Activated CD4-positive, alpha-beta T cell treated with anti-CD3 and anti-CD28 coated beads, Interleukin-2, amount 10 ng/mL, durations not matched to agents 7 days and 5 days (primary cell): ENCODE data around the gene KRT16. TPM values are rescaled to one million over a fixed set of nuclear protein-coding genes. Genes with fewer than 3 reads are reported as not detected.
"Not testable (repeated sequence)": the region's sequence is repeated elsewhere in the genome, so short reads cannot be mapped to it uniquely, and the experiment has no call there.

ENCODE experiments used
- CTCF ChIA-PET: fragments of 350-600 bp; sonication (Branson Sonifier 250); formaldehyde crosslinking; loops from one replicate; lab custom pipeline; 2021; ENCODE audit warnings: antibody characterized with exemption; lab: Charles Lee
- POLR2A ChIA-PET: fragments of 350-600 bp; sonication (Branson Sonifier 250); formaldehyde crosslinking; loops from one replicate; lab custom pipeline; 2021; ENCODE audit warnings: antibody characterized with exemption; lab: Charles Lee
- DNase-seq: peaks from one replicate; pipeline ENCODE4 v3.0.0-alpha.2; 2020
- H3K27ac Mint-ChIP-seq: one replicate; pipeline ENCODE4 v1.8.0; 2021; ENCODE audit warnings: mild to moderate bottlenecking, moderate library complexity, mixed read lengths
- H3K27me3 Mint-ChIP-seq: one replicate; pipeline ENCODE4 v1.8.0; 2021; ENCODE audit warnings: mixed read lengths
- H3K36me3 Mint-ChIP-seq: one replicate; pipeline ENCODE4 v1.8.0; 2021; ENCODE audit warnings: low read depth, mixed read lengths
- H3K4me1 Mint-ChIP-seq: one replicate; pipeline ENCODE4 v1.8.0; 2021; ENCODE audit warnings: mixed read lengths
- H3K4me3 Mint-ChIP-seq: one replicate; pipeline ENCODE4 v1.8.0; 2021; ENCODE audit warnings: mild to moderate bottlenecking, moderate library complexity, mixed read lengths
- H3K9me3 Mint-ChIP-seq: one replicate; pipeline ENCODE4 v1.8.0; 2021; ENCODE audit warnings: mixed read lengths
- total RNA-seq, 2 experiments: library from RNA; stranded (reverse); gene quantifications; one replicate each; pipeline ENCODE4 v1.2.3, GENCODE V29; 2021

The KRT16 gene
- total RNA-seq, 2 experiments from 2014 or later = not detected

DNA sequence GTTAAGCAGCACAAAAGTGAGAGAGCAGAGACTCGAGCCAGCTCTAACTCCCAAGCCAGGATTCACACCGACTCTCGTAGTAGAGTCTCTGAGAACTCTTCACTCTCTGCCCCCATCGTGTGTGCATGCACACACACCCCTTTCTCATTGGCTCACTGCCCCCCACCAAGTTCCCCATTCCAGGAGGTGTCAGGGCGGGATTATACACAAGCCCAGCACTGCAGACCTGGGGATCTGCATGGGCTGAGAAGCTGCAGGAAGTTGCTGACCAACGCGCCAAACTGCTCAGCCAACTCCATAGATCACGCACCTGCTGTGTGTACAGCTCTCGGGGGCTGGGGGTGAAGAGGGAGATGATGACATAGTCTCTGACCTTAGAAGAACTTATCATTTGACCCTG lies 2.2 kb upstream of the KRT16 start:
- H3K4me1 Mint-ChIP-seq, POLR2A ChIA-PET, H3K36me3 Mint-ChIP-seq, H3K9me3 Mint-ChIP-seq, H3K27me3 Mint-ChIP-seq, H3K4me3 Mint-ChIP-seq, CTCF ChIA-PET, DNase-seq, H3K27ac Mint-ChIP-seq: not testable (repeated sequence)

- H3K9me3 Mint-ChIP-seq = no peaks in the 10 kb centered on the region
- no peak for DNase-seq
- H3K36me3 Mint-ChIP-seq = no peaks in the 10 kb centered on the region
- H3K4me3 Mint-ChIP-seq = no peak overlapping the region
- ChIA-PET POLR2A (no interaction called here), CTCF (no interaction called here)
- peaks cover 8% of the 10 kb centered on the region for H3K27me3 Mint-ChIP-seq
- H3K27ac Mint-ChIP-seq = no peak overlapping the region
- H3K4me1 Mint-ChIP-seq = no peaks in the 10 kb centered on the region
Observed at GRCh38 chr17:41614098-41614497, 1.5 kb upstream of the KRT16 start.

DNA sequence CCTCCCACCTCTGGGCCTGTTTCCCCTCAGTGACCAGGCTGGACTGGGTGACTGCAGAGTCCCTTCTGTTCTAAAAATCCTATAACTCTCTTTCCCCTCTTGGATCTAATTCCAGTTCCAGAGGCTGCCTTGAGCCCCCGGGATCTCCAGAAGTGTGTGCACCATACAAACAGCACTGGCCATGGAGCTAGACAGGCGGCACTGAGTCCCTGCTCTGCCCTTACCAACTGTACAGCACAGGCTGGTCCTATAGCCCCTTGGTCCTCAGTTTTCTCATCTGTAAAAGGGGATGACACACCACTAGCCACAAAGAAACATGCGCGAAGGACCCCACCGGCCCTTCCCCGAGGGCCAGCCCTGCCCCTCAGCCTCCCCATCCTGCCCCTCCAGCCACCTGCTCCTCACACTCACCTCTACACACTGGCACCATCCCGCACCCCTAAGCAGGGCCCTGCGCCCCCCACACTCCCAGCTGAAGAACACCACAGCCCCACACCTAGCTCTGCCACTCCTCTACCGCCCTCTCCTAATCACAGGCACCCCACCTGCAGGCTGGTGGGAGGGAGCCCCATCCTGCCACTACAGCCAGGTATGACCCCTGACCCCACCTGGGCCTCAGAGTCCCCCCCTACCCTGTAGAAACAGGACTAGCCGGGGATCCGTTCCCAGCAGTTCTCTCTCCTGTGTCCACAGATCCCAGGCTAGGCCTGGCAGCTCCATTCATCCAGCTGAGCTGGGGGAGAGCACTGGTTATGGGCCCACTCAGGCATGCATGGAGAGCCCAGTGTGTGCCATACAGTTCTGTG lies 913 bp upstream of the KRT16 start:
- no peaks in the 10 kb centered on the region for H3K36me3 Mint-ChIP-seq
- ChIA-PET CTCF (interaction anchor here (0.5 to 0.6 kb wide), 2 partner anchors 10 to 11 kb away, joined by 3 to 4 read pairs; no protein-coding TSS in a partner anchor), POLR2A (no interaction called here)
- H3K9me3 Mint-ChIP-seq = no peaks in the 10 kb centered on the region
- peaks cover 10% of the 10 kb centered on the region for H3K27me3 Mint-ChIP-seq
- H3K4me1 Mint-ChIP-seq = no peaks in the 10 kb centered on the region
- no peak overlapping the region for H3K4me3 Mint-ChIP-seq
- no peak overlapping the region for H3K27ac Mint-ChIP-seq
- no peak for DNase-seq

DNA sequence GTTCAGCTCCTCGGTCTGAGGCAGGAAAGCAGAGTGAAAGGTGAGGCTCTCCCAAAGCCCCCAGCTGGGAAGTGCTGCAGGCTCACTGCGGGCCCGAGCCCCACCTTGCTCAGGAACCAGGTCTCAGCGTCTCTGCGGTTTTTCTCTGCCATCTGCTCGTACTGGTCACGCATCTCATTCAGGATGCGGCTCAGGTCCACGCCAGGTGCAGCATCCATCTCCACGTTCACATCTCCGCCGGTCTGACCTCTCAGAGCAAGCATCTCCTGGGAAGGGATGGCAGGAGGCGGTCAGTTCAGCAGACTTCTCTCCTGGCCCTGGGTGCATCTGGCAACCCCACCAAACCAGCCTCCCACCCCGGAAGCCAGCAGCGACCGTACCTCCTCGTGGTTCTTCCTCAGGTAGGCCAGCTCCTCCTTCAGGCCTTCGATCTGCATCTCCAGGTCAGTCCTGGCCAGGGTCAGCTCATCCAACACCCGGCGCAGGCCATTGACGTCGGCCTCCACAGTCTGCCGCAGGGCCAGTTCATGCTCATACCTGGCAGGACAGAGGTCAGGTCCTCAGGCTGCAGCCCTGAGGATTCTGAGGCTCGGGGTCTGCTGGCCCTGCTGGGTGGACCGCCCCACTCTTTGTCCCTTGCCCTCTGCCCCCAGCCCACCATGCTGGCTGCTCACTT lies 1.5 kb downstream of the KRT16 start:
- CTCF ChIA-PET = no interaction called here
- H3K9me3 Mint-ChIP-seq = peaks cover 11% of the 10 kb centered on the region

DNA sequence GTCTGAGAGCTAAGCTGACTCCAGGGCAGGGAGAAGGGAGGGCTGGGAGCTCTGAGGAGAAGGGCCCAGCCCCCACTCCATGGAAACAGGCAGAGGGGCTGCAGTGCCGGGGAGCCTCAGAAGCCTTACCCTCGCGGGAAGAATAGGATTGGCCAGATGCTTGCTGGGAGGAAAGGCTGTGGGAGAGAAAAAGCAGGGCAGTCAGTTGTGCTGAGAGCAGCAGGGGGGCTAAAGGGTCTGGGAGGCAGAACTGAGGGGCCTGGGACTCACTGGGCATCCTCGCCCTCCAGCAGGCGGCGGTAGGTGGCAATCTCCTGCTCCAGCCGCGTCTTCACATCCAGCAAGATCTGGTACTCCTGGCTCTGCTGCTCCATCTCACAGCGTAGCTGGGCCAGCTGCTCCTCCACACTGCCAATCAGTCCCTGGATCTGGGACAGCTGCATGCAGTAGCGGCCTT lies 2.5 kb downstream of the KRT16 start:
- H3K27me3 Mint-ChIP-seq = peaks cover 22% of the 10 kb centered on the region
- H3K4me3 Mint-ChIP-seq, H3K27ac Mint-ChIP-seq, CTCF ChIA-PET, H3K4me1 Mint-ChIP-seq, H3K36me3 Mint-ChIP-seq, DNase-seq, POLR2A ChIA-PET: not testable (repeated sequence)
- peaks cover 11% of the 10 kb centered on the region for H3K9me3 Mint-ChIP-seq

More for the DNA sequence above, 1.5 kb downstream of the KRT16 start:
- Mint-ChIP-seq H3K27me3 (peaks cover 17% of the 10 kb centered on the region), H3K36me3 (peaks cover 3% of the 10 kb centered on the region), H3K4me3 (no peak overlapping the region), H3K27ac (no peak overlapping the region), H3K4me1 (no peaks in the 10 kb centered on the region)
- no peak for DNase-seq
- POLR2A ChIA-PET = no interaction called here

- DNase-seq, H3K4me3 Mint-ChIP-seq, H3K36me3 Mint-ChIP-seq, CTCF ChIA-PET, H3K27ac Mint-ChIP-seq, H3K4me1 Mint-ChIP-seq, POLR2A ChIA-PET: not testable (repeated sequence)
- peaks cover 11% of the 10 kb centered on the region for H3K9me3 Mint-ChIP-seq
- peaks cover 30% of the 10 kb centered on the region for H3K27me3 Mint-ChIP-seq
Observed at GRCh38 chr17:41606930-41607329, 5.6 kb downstream of the KRT16 start.

GRCh38 chr17:41602524-41602923 lies 10.0 kb downstream of the KRT16 start:
- POLR2A ChIA-PET = no interaction called here
- Mint-ChIP-seq H3K9me3 (peaks cover 9% of the 10 kb centered on the region), H3K4me3 (no peak overlapping the region), H3K4me1 (no peaks in the 10 kb centered on the region), H3K27ac (no peak overlapping the region), H3K27me3 (peaks cover 20% of the 10 kb centered on the region), H3K36me3 (peaks cover 3% of the 10 kb centered on the region)
- no peak for DNase-seq
- CTCF ChIA-PET = interaction anchor here (1.0 to 1.3 kb wide), 2 partner anchors 10 to 63 kb away, joined by 3 to 4 read pairs; partner anchors contain the start of gene KRT16

GRCh38 chr17:41600318-41600717 lies 12.2 kb downstream of the KRT16 start:
- CTCF ChIA-PET = interaction anchor here (1.0 kb wide), 1 partner anchor 51 kb away, joined by 4 read pairs; no protein-coding TSS in a partner anchor
- Mint-ChIP-seq H3K27ac (no peak overlapping the region), H3K9me3 (no peaks in the 10 kb centered on the region), H3K4me1 (no peaks in the 10 kb centered on the region), H3K27me3 (peaks cover 8% of the 10 kb centered on the region), H3K4me3 (no peak overlapping the region), H3K36me3 (no peaks in the 10 kb centered on the region)
- no peak for DNase-seq
- POLR2A ChIA-PET = no interaction called here

GRCh38 chr17:41599680-41600079 lies 12.9 kb downstream of the KRT16 start:
- CTCF ChIA-PET = interaction anchor here (1.0 kb wide), 1 partner anchor 50 kb away, joined by 4 read pairs; no protein-coding TSS in a partner anchor

DNA sequence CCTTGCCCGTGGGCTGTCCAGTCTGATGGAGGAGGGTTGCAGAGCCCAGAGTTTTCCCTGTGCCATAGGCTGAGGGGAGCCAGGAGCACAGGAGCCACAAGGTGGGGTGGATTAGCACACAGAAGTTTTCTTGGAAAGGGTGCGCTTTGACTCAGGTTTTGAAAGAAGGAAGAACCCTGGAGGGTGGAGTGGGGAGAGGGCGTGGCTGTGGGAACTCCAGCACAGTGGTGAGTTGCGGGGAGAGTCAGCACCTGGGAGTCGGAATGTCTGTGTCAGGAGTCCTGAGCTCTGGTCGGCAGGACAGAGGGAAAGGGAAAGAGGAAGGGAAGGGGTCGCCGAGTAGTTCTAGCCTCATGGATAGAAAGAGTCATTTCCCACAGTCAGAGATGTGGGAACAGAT lies 17.0 kb downstream of the KRT16 start:
- H3K4me1 Mint-ChIP-seq = no peaks in the 10 kb centered on the region
- no peak for DNase-seq
- no peak overlapping the region for H3K4me3 Mint-ChIP-seq
- no peaks in the 10 kb centered on the region for H3K36me3 Mint-ChIP-seq
- ChIA-PET CTCF (no interaction called here), POLR2A (no interaction called here)
- no peaks in the 10 kb centered on the region for H3K9me3 Mint-ChIP-seq
- H3K27ac Mint-ChIP-seq = no peak overlapping the region
- H3K27me3 Mint-ChIP-seq = no peaks in the 10 kb centered on the region

More at GRCh38 chr17:41599680-41600079, 12.9 kb downstream of the KRT16 start:
- peaks cover 8% of the 10 kb centered on the region for H3K27me3 Mint-ChIP-seq
- no peak overlapping the region for H3K27ac Mint-ChIP-seq
- no peak overlapping the region for H3K4me3 Mint-ChIP-seq
- POLR2A ChIA-PET = no interaction called here
- no peaks in the 10 kb centered on the region for H3K9me3 Mint-ChIP-seq
- no peak for DNase-seq
- H3K4me1 Mint-ChIP-seq = no peaks in the 10 kb centered on the region
- no peaks in the 10 kb centered on the region for H3K36me3 Mint-ChIP-seq

- CTCF ChIA-PET = interaction anchor here (1.2 to 1.9 kb wide), 2 partner anchors 9 to 69 kb away, joined by 4 to 5 read pairs; no protein-coding TSS in a partner anchor
- no peak for DNase-seq
- H3K27me3 Mint-ChIP-seq = no peaks in the 10 kb centered on the region
- H3K36me3 Mint-ChIP-seq = no peaks in the 10 kb centered on the region
- H3K4me1 Mint-ChIP-seq = no peaks in the 10 kb centered on the region
- no peaks in the 10 kb centered on the region for H3K9me3 Mint-ChIP-seq
- POLR2A ChIA-PET = no interaction called here
- H3K27ac Mint-ChIP-seq = no peak overlapping the region
- no peak overlapping the region for H3K4me3 Mint-ChIP-seq
Observed at GRCh38 chr17:41594363-41594915, 18.1 kb downstream of the KRT16 start.

DNA sequence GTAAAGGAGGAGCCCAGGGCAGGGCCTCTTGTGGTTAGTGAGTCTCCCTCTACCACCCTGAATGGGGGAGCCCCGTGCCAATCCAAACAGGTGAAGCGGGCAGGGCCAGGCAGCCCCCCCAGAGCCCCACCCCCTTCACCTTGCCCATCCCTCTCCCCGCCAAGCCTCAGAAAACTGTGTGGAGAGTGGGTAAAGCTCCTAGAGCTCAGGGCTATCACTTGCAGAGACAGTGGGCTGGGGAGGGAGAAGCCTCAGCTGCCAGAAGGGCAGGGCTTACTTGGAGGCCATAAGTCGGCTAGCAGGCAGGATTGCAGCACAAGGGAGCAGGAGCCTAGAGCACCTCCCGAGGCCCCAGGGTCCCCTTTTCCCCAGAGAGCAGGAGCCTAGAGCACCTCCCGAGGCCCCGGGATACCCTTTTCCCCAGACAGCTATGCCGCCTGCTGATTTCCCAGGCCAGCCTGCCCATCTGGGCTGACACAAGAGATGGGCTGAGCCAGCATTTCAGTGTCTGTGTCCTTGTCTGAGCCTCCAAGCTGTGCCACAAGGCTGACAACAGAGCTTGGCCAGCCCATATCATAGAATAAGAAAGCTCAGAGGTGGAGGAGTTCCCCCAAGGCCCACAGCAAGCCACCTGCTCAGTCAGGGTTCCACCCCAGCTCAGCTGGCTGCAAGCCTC lies 19.1 kb downstream of the KRT16 start:
- Mint-ChIP-seq H3K4me3 (no peak overlapping the region), H3K27ac (no peak overlapping the region), H3K4me1 (no peaks in the 10 kb centered on the region), H3K27me3 (no peaks in the 10 kb centered on the region), H3K9me3 (no peaks in the 10 kb centered on the region), H3K36me3 (no peaks in the 10 kb centered on the region)
- ChIA-PET POLR2A (interaction anchor here (0.5 kb wide), 1 partner anchor 350 kb away, joined by 3 read pairs; no protein-coding TSS in a partner anchor), CTCF (interaction anchor here (1.2 to 1.9 kb wide), 2 partner anchors 8 to 70 kb away, joined by 4 to 5 read pairs; no protein-coding TSS in a partner anchor)
- no peak for DNase-seq
